T1000 (cell line): Measurements from ENCODE around the gene KDR.

Source experiments
- DNase-seq: peaks from one replicate; lab custom pipeline; 2025; ENCODE audit warnings: mixed read lengths; lab: John Stamatoyannopoulos, UW

KDR gene

DNA sequence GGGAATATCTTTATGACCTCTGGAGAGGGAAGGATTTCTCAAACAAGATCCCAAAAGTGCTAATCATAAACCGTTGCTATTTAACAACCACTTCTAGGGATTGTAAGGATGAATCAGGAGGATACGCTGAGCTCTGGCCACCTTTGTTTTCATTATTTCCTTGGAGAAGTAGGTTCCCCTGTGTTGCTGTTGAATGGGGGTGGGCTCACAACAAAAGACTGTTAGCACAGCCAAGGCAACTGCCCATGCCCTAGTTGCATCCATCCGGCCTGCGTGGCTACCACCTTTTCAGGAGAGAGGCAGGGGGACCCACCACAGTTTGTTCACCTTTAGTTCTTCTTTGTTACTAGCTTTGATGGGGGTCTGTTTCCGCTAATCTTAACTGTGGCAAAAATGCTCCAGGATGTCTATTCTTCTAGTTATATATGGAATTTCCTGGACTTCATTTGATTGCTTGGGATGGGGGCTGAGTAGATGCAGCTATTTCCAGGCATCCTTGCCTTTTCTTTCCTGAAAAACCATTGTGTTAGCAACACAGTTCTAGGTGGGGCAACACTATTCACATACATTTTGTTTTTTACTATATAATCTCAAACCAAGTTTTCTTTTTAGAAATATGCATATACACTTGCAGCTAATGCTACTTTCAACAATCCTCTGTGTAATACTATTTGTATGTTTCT, 95.4 kb downstream of the KDR start:
- DNase-seq = no peak

DNA sequence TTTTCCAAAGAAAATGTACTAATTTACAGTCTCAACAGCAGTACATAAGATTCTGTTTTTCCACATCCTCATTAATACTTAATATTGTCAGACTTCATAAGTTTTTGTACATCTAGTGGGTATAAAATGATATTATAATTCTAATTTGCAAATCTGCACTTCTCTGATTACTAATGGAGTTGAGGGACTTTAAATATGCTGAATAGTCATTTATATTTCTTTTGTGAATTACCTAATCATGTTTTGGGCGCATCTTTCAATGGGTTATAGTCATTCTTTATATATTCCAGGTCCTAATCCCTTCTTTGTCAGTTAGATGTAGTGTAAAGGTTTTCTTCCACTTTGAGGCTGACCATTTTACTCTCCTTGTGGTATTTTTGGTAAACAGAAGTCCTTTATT, 96.1 kb downstream of the KDR start:
- no peak for DNase-seq
